NCI-H446 (cell line): ENCODE data around the gene DNMBP.
"Not testable (repeated sequence)": the region's sequence is repeated elsewhere in the genome, so short reads cannot be mapped to it uniquely, and the experiment has no call there.

Experiments used
- DNase-seq, 2 experiments: peaks; one replicate each; lab custom pipeline; 2025; lab: John Stamatoyannopoulos, UW

DNMBP gene

DNA sequence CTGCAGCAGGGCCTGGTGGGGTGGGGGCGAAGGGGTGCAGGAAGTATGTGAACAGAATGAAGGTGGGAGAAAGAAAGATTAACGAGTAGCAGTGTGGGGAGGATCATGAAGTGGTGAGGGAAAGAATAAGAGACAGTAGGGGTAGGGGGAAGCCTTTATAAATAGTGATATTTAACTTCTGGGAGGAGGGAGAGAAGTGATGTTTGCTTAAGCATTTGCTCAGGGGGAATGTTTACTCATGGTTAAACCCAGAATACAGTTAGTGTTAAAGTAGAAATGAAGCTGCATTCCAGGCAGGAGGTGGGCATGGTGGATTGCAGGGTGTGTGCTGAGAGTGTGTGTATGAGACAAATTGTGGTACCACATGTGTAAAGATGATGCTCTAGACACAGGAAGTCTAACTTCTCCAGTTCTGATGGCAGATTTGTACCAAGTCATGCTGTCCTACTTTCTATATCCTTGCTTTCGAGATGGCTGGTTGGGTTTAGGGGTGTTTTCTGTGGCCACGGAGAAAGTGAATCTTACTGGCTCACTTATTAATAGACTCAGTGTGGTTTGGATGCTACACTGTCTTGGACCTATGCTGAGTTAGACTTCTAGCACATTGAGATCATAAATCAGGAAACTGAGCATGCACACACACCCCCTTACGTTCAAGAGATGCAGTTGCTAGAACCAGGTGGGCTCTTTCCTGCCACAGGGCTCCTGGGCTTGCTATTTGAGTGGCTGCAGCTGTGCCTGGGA is 10.6 kb upstream of the DNMBP start:
- DNase-seq, result no peak

DNA sequence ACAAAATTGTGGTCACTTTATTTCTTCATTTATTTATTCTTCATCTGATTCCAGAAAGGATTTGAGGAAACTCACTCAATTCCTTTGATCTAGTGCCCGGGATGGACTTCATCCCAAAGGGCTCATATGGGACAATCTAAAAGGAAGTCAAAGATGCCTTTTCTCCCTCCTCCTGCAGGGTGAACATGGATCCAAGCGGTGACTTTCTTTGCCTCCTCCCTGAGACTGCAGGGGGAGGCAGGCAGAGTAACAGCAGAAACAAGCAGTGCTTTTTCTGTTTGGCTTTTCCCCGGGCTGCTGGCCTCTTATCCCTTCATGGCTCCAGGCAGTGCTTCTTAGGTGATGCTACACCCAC is 10.0 kb upstream of the DNMBP start:
- no peak for DNase-seq

DNA sequence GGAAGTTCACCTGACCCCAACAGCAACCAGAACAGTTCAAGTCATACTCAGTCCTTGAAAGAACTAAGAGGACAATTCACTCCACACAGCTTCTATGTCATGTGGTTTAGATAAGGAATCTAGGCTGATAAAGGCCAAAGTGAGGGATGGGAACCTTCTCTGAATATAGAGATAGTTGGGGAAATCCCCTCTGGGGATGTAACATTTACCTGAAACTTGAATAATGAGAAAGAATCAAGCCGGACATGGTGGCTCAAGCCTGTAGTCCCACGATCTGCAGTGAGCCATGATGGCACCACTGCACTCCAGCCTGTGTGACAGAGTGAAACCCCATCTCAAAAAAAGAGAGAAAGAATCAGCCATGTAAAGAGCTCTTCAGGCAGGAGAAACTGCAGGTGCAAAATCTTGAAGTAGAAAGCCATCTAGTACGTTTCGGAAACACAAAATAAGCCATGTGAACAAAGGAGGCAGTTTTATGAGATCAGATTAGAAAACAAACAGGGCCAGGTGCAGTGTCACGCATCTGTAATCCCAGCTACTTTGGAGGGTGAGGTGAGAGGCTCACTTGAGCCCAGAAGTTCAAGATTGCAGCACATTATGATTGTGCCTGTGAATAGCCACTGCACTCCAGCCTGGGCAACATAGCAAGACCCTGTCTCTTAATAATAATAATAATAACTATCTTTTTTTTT is 4.5 kb upstream of the DNMBP start:
- no peak for DNase-seq

DNA sequence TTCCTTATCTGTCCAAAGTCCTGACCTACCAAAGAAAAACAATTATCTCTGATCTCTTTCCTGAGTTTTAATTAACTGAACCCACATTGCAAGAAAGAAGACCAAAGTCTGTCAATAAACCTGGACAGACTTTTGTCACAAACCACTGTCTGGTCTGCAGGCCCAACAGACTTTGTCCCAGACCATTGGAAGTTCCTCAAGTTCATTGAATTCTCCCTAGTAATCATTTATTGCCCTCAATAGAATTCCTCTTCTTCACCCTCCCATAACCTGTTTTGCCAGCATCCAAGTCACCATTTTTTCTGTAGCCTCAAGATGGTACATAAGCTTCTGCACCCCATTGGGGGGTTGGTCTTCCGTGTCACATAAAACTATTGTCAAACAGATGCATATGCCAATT is 3.9 kb upstream of the DNMBP start:
- no peak for DNase-seq

DNA sequence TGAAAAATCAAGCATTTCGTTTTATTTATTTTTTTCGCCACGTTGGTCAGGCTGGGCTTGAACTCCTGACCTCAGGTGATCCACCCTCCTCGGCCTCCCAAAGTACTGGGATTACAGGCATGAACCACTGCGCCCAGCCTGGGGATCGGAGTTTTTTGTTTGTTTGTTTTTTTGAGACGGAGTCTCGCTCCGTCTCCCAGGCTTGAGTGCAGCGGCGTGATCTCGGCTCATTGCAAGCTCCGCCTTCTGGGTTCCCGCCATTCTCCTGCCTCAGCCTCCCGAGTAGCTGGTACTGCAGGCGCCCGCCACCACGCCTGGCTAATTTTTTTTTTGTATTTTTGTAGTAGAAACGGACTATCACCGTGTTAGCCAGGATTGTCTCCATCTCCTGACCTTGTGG is 2.2 kb upstream of the DNMBP start:
- not testable (repeated sequence) for DNase-seq

DNA sequence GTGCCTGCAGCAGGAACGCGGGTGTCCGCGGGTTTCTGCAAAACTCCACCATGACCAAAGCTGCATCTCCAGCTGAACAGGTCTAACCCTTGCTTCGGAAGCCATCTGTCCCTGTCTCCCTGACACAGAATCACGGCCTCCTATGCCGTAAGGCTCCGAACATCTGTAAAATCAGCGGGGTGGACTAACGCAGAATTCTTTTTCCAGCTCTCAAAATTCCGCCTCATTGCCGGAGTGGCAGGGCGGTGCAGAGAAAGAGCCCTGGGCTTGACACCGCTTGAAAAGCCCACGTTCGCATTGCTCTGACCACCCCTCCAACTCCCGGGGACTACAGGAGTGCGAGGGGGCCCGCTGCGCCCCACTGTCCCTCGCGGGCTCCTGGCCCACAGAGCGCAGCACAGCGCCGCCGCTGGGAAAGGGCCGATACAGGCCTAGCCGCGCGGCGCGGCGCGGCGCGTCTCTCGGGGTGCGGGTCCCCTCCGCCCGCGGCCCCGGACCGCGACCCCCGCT is 409 bp downstream of the DNMBP start:
- peak in 1 of 2 experiments; percentile 46 for DNase-seq

DNA sequence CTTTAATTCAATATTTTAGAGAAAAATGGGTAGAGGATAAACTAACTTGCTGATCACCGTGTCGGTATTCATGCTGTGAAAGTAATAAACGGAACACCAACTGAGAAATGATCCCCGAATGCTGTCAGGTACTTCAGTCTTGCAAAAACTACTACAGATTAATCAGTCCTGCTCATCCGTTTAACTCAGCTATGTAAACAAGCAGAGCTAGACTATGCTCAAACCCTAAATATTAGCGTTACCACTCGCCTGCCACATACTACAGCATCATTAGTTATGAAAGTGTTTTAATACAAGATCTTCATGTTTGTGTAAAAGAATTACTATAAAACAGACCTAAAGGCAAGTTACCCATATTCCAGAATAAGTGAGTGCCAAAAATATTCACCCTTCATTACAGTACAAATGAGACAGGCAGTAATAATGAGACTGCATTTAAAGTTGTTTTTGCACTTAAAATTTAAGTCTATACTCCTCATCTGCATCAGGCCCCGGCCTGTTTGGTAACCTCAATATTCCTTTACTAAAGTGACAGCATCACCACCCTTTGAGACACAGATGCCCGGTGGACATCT is 952 bp downstream of the DNMBP start:
- no peak for DNase-seq

DNA sequence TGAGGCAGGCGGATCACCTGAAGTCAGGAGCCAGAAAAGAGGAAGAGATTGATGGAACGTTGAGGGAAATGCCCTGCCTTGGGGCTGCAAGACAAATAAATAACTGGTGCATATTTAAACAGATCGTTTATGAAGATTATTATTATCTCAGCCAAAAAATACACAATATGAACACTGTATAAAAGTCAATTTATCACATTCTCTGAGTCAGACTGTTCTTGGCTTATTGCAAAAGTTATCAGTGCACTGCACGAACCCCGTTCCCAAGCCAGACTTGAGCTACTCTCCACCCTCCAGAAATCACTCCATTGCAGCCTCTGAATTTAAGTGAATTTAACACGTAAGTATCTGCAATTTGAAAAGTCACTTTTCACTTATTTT is 1.6 kb downstream of the DNMBP start:
- no peak for DNase-seq

DNA sequence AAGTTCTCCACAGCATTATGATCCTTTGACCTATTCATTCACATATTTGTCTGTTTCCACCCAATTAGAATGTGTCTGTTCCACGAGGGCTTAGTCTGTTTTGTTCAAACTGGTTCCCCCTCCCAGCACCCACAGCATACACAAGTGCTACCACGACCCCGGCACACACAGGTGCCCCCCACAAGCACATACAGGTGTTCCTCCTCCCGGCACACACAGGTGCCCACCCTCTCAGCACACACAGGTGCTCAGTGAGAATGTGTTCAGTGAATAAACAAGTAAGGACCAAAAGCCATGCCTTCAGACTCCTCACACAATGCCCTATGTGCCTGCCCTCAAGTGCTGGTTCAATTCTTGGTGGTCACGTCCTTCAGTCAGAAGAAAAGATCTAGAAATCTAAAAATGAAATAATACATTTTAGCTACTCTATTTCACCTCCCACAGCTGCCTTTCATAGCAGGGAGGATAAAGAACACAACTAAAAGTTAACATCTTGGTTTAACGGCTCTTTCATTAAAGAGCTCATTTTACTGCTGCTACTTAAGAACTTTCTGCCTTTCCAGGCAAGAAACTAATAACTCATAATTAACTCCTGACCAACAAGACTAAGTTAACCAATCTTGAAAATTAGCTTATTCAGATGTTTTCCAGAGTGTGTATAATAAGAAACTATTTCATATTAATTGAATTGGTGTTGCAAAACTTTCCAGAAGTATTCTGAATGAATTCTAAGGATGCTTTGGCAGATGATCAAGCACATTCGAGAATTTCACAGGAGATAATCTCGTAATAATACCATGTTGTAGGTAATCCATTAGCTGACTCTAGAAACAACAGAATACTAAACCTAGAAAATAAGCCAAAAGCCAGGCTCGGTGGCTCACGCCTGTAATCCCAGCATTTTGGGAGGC is 2.3 kb downstream of the DNMBP start:
- no peak for DNase-seq

DNA sequence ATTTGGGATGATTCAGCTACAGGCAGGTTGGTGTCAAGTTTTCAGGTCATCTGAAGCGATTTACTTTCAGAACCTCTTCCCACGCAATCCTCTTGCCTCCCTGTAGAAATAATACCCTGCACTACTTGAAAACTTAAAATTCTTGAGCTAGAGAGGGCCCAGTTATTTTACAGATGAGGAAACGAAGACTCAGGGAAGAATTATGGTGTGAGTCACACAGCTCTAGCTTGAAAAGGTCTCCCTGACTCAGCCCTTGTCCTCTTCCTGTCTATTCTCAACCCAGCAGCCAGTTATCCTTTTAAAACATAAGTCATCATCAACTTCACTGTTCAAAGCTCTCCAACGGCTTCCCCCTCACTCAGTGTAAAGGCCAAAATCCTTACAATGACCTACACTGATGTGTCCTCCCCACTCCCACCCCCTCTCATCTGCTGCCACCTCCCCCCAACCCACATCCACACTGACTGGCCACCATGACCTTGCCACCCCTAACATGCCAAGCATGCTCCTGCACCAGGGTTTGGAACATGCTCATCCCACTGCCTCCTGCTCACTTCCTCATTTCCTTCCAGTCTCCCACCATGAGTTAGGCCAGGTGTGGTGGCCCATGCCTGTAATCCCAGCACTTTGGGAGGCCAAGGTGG is 3.4 kb downstream of the DNMBP start:
- DNase-seq, result no peak

DNA sequence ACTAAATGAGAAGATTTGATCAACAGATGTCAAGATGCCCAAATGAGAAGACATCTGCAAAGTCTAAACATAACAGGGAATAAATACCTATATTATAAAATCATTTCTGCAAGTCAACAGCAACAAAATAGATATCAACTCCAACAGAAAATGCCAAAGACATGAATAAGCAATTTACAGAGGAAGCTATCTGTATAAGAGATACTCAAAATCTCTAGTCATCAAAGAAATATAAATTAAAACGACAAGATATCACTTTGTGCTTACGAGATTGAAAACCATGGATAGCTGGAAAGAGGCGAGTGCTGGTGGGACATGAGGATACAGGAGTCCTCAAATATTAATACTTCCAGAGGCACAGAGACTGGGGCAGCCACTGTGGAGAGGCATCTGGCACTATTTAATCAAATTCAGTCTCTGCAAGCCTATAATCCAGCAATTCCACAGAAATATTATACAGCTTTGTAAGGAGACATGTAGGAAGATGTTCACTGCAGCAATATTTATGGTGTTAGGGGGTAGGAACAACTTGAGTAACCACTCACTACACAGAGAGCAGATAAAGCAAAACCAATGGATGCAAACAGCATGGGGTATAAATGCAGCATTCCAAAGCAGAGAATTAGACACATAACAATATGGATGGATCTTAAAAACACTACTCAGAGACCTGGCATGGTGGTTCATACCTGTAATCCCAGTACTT is 4.8 kb downstream of the DNMBP start:
- no peak for DNase-seq

DNA sequence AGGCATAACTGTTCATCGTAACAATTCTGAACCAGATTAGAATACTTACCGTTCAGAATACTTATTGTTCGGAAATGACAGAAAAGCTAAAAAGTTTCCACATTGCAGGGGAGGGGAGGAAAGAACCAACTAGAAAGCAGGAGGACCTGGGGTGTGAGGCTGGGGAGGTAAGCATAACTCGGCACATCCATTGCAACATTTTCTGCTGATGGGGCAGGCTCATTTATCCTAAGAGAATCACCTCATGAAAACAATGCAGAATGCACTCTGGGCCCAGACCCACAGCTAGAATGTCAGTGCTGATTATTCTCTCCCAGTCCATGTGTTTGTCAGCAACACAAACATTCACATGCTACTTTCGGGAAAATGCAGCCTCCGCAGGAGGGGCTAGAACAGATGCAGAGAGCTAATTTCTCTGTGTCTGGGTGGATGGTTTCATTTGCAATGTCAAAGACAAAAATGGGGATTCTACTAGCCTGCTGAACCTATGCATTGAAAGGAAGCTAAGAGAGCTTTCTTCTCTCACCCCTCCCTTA is 9.6 kb downstream of the DNMBP start:
- no peak for DNase-seq

DNA sequence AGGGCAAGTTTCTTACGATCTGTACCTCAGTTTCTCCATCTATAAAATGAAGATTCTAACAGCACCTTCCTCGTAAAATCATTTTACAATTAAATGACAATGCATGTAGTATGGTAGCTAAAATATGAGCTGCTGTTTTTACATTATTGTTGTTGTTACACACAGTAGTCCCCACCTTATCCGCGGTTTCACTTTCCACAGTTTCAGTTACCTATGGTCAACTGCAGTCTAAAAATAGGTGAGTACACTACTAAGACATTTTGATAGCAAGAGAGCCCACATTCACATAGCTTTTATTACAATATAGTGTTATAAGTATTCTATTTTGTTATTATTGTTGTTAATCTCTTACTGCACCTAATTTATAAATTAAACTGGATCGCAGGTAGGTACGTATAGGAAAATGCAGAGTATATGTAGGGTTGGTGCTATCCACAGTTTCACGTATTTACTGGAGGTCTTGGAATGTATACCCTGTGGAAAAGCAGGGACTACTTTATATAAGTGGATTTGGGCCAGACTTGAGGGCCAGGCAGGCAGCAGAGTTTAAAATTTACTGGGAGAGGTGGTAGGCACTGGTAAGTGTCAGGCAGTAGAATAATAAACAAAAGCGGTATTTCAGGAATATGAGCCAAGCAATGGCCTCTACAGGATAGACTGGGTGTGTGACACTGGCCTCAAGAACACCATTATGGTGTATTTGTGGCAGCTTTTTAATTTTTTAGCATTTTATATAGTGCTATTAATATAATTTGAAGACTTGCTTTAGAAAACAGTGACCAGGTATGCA is 10.2 kb downstream of the DNMBP start:
- DNase-seq, result no peak

DNA sequence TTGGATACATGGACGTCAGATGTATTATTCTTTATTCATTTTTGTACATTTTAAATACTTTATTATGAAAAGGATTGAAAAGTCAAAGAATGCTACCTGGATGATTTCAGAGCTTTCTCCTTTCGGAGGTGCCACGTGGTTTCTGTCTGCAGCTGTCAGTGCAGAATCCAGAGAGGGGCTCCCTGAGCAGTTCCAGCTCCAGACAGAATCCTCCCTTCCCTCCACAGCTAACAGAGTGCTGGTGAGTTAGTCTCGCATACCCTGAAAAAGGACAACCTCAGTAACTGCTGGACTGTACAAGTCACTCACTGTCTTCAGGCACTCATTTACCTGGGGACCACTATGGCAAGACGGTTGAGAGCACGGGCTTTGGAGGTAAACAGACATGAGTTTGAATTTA is 10.9 kb downstream of the DNMBP start:
- DNase-seq, result no peak

DNA sequence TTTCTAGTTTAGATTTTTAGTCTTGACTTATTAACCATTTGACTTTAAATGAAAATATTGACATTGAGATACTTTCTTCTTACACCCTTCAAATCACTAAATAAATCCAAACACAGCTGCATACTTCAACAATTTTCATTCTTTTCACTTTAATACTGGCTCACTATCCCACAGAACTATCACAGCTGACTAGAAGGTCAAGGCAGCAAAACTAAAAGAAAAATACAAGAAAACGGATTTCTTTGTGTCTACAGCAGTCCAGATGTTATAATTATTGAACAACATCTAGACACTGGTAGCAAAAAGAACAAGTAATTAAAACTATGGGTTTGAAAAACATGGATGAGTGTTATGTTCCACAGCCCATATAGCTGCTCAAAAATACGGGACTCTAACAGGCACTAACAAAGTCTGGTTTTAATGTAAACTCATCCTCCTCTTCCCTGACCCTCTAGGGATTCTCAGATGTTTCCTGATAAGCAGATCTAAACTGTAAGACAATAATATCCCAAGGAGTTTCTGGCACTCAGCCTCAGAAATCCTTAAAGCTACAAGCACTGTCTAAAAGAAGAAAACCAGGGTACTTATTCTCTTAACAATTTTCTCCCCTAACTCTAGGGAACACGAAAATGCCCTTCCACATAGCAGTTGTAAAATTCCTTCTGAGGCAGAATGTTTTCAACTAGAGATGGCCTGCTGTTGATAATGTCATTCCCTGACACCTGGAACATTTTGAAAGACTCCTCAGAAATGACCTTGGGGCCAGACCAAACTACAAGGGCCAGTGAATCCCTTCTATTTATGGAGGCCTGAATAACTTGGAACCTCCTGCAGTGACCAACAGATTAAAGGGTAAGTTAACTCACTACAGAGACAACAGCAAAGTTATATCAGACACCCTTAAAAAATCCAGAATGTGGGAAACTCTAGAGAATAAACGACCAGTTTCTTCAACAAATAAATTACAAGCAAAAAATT is 12.8 kb downstream of the DNMBP start:
- no peak for DNase-seq

DNA sequence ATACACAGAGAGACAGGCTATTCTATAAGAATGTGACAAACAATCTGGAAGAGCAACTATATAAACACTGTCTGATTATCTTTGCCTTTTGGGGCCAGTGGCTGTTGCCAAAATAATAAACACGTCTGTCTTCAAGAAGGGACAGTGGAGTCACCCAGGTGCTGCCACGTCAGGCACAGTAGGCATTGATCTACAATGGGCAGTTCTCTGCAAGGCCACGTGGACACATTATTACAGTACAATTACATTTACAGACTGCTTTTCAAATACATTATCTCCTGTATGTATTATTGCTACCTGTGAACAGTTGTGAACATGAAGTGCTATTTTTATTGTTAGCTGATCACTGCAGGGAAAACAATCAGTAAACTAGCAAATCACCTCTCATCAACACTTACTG is 14.0 kb downstream of the DNMBP start:
- DNase-seq, result no peak

DNA sequence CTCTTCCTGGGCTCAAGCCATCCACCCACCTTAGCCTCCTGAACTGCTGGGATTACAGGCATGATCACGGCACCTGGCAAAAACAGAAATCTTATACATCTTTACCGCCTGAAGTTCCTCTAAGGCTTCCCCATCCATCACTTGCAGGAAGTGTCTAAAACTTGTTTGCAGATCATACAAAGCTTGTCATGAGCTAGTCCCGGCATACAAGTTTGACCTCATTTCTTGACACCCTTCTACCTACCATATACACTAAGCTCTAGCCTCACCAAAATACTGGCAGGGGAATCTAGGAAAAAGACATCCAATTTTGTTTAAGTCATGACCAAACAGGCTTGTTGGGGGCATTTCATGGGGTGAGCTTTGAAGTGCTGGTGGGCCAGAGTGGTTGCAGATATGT is 14.5 kb downstream of the DNMBP start:
- DNase-seq, result no peak

DNA sequence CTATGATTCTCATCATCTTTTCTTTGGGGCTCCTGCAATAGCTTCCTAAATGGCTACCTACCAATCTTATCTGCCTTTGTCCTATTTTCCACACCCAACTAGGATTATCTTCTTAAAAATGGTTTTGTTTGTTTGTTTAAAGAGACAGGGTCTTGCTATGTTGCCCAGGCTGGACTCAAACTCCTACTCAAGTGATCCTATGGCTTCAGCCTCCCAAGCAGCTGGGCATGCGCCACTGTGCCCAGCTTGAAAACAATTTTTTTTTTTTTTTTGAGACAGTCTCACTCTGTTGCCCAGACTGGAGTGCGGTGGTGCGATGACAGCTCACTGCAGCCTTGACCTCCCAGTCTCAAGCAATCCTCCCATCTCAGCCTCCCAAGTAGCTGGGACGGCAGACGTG is 14.9 kb downstream of the DNMBP start:
- no peak for DNase-seq
